MCF 10A (cell line): ENCODE results near the gene RAP1GAP2. TPM values are rescaled to one million over a fixed set of nuclear protein-coding genes. Genes with fewer than 3 reads are reported as not detected.

Experiments used
- BruUV-seq: library from RNA; stranded (reverse); fragments of 400-500 nt; replicated peaks from 2 replicates; lab custom pipeline; 2021; lab: Mats Ljungman, UMichigan
- CTCF ChIA-PET: fragments of 300-600 bp; sonication (Branson Sonifier 250); formaldehyde crosslinking; extraction: SDS; loops from one replicate; lab custom pipeline; 2021; ENCODE audit warnings: antibody characterized with exemption, inconsistent platforms; lab: Yijun Ruan, JAX
- POLR2A ChIA-PET: fragments of 300-600, 350-650 bp; sonication (Branson Sonifier 250); formaldehyde crosslinking; extraction: SDS; loops from one replicate; lab custom pipeline; 2020; ENCODE audit warnings: antibody characterized with exemption, inconsistent platforms; lab: Yijun Ruan, JAX
- DNase-seq: peaks from one replicate; pipeline ENCODE4 v3.0.0-alpha.2; 2018; ENCODE audit not compliant: unreplicated experiment
- H3K27ac Mint-ChIP-seq: one replicate; pipeline ENCODE4 v1.8.0; 2022; ENCODE audit warnings: mild to moderate bottlenecking, low read depth, mixed read lengths; ENCODE audit not compliant: unreplicated experiment
- H3K27me3 Mint-ChIP-seq: one replicate; pipeline ENCODE4 v1.8.0; 2022; ENCODE audit warnings: mixed read lengths; ENCODE audit not compliant: insufficient read depth, unreplicated experiment
- H3K36me3 Mint-ChIP-seq: one replicate; pipeline ENCODE4 v1.8.0; 2022; ENCODE audit warnings: mild to moderate bottlenecking, moderate library complexity, mixed read lengths; ENCODE audit not compliant: insufficient read depth, unreplicated experiment
- H3K4me1 Mint-ChIP-seq: one replicate; pipeline ENCODE4 v1.8.0; 2022; ENCODE audit warnings: mixed read lengths; ENCODE audit not compliant: insufficient read depth, unreplicated experiment
- H3K4me3 Mint-ChIP-seq: one replicate; pipeline ENCODE4 v1.8.0; 2022; ENCODE audit warnings: mild to moderate bottlenecking, moderate library complexity, mixed read lengths; ENCODE audit not compliant: unreplicated experiment
- H3K9me3 Mint-ChIP-seq: one replicate; pipeline ENCODE4 v1.8.0; 2022; ENCODE audit warnings: mixed read lengths; ENCODE audit not compliant: unreplicated experiment
- CTCF ChIP-seq: fragments of 200-600 bp; IDR thresholded peaks from one replicate; pipeline ENCODE4 v1.8.0; 2022; ENCODE audit warnings: antibody characterized with exemption, mild to moderate bottlenecking; ENCODE audit not compliant: unreplicated experiment
- intact Hi-C: fragments of 100-400 bp; cut with micrococcal nuclease; formaldehyde crosslinking; loops from 2 replicates; pipeline ENCODE4 v1.14.1; 2022
- total RNA-seq: library from RNA; stranded (reverse); gene quantifications from 2 replicates; pipeline ENCODE4 v1.2.3, GENCODE V29; 2022

RAP1GAP2 gene
- total RNA-seq, 1 experiment from 2014 or later, result 40.2 TPM

DNA sequence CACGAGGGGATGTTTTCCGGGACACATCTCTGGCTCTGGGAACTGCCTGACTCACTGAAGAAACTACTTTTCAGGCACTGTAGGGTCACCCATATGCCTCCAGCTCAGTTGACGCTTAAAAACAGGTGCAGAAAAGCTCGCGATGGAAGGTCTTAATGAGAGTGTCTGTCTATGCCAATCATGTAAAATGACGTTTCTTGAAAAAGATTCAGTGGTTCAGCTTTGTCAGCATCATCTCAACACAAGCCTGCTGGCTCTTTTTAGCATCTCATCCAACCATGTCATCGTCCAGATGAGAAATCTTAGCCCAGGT lies 239.7 kb downstream of the RAP1GAP2 start:
- no peaks in the 10 kb centered on the region for H3K9me3 Mint-ChIP-seq
- no peak overlapping the region for H3K4me3 Mint-ChIP-seq
- no peaks in the 10 kb centered on the region for H3K4me1 Mint-ChIP-seq
- CTCF ChIA-PET, result interaction anchor here (0.8 to 3.3 kb wide), 2 partner anchors 13 to 207 kb away, joined by 3 to 14 read pairs; no protein-coding TSS in a partner anchor
- POLR2A ChIA-PET, result no interaction called here
- H3K27ac Mint-ChIP-seq, result no peak overlapping the region
- no peak for DNase-seq
- no peak for TF ChIP-seq CTCF
- TSS peak; percentile 23 for BruUV-seq
- intact Hi-C loops, result no loop called here
- H3K36me3 Mint-ChIP-seq, result no peaks in the 10 kb centered on the region
- H3K27me3 Mint-ChIP-seq, result peaks cover 10% of the 10 kb centered on the region

DNA sequence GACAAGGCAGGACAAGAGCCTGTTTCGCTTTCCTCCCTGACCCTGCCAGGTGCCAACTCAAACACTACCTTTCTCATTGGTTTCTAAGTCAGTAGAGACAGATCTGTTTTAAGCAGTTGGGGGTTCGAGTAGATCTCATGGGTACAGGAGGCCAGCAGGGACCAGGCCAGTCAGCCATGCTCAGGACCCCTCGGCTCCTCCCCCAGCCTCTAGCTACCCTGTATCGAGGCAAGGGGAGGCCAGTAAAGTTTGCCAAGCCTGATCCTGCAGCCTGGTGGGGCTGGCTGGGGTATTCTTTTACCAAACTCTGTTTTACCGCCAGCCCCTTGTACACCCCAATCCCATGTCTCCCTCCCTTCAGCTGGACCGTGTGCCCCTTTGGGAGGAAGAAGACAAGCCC lies 240.6 kb downstream of the RAP1GAP2 start:
- intact Hi-C loops, result no loop called here
- no peak overlapping the region for H3K27ac Mint-ChIP-seq
- BruUV-seq, result no TSS peak
- DNase-seq, result no peak
- no peaks in the 10 kb centered on the region for H3K36me3 Mint-ChIP-seq
- CTCF ChIA-PET, result interaction anchor here (0.8 to 1.1 kb wide), 2 partner anchors 18 to 208 kb away, joined by 3 read pairs; no protein-coding TSS in a partner anchor
- POLR2A ChIA-PET, result no interaction called here
- H3K4me3 Mint-ChIP-seq, result no peak overlapping the region
- peaks cover 10% of the 10 kb centered on the region for H3K27me3 Mint-ChIP-seq
- H3K4me1 Mint-ChIP-seq, result no peaks in the 10 kb centered on the region
- TF ChIP-seq CTCF, result no peak
- H3K9me3 Mint-ChIP-seq, result no peaks in the 10 kb centered on the region

DNA sequence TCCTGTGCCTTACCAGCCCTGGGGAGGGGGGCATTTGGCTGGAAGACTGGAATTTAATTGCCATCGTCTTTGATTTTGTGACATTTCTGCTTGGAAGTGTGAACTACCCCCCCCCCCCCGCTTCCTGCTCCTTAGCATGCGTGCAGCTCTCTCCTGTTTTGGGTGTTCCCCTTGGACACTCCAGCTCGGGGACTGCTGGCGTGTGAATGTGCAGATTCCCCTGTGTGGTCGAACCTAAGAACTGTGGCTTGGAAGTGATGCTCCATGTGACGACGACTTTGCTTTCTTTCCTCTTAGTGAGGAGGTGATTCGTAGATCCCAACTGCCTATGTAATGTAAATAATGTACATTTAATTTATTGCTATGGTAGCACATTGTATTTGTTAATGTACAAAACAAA lies 241.0 kb downstream of the RAP1GAP2 start:
- peaks cover 10% of the 10 kb centered on the region for H3K27me3 Mint-ChIP-seq
- intact Hi-C loops, result no loop called here
- H3K4me1 Mint-ChIP-seq, result no peaks in the 10 kb centered on the region
- no peaks in the 10 kb centered on the region for H3K36me3 Mint-ChIP-seq
- ChIA-PET POLR2A (no interaction called here), CTCF (interaction anchor here (1.1 kb wide), 1 partner anchor 19 kb away, joined by 3 read pairs; no protein-coding TSS in a partner anchor)
- H3K9me3 Mint-ChIP-seq, result peaks cover 4% of the 10 kb centered on the region
- H3K27ac Mint-ChIP-seq, result no peak overlapping the region
- H3K4me3 Mint-ChIP-seq, result no peak overlapping the region
- DNase-seq, result no peak
- TF ChIP-seq CTCF, result no peak
- no TSS peak for BruUV-seq

DNA sequence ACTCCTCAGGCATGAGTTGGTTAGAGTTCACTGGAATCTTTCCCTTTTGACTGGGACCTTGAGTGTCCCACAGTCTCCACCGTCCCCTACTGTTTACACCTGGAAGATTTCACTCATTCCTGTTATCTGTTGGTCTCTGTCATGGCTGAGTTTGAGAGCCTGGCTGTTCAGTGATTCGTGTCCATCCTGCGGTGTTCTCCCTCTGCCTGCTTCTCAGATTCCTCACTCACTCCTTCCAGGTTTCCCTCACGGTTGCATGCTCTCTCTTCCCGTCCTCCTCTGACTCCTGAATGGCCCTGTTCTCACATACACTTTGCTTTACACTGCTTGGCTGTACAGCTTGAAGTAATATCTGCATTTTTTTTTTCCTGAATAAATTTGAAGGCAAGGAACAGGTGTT lies 242.7 kb downstream of the RAP1GAP2 start:
- BruUV-seq, result no TSS peak
- Mint-ChIP-seq H3K4me3 (no peak overlapping the region), H3K4me1 (no peaks in the 10 kb centered on the region), H3K27me3 (peaks cover 10% of the 10 kb centered on the region), H3K9me3 (peaks cover 8% of the 10 kb centered on the region), H3K36me3 (no peaks in the 10 kb centered on the region), H3K27ac (no peak overlapping the region)
- POLR2A ChIA-PET, result no interaction called here
- no peak for DNase-seq
- CTCF ChIA-PET, result interaction anchor here (0.6 to 1.2 kb wide), 2 partner anchors 9 to 612 kb away, joined by 3 to 5 read pairs; no protein-coding TSS in a partner anchor
- TF ChIP-seq CTCF, result no peak
- intact Hi-C loops, result no loop called here
